ENCODE measurements around the gene RNF223. TPM values are rescaled to one million over a fixed set of nuclear protein-coding genes. Genes with fewer than 3 reads are reported as not detected.

RNF223 gene
- total and polyA plus RNA-seq, 2 of the 13 experiments (the other 11 are each of a cell fraction or from before 2014, with no cell fraction given): 0.03 TPM; not detected in 1

GRCh38 chr1:1079408-1080121, 5.5 kb upstream of the RNF223 start (continued):
- TF ChIP-seq HNF1A (IDR thresholded peaks at IDR 0.05; ENCODE audit: low read depth) (no peak), HNF1A (CRISPR knock-in tag; IDR thresholded peaks at IDR 0.05; ENCODE audit: borderline replicate concordance) (peak; percentile 52; the same call in 1 of the 2 replicates), ZNF639 (CRISPR knock-in tag; conservative IDR thresholded peaks at IDR 0.05) (0 out of 2 replicates have a peak, but pooled peaks have one; percentile 15), PATZ1 (CRISPR knock-in tag; IDR thresholded peaks at IDR 0.05) (peak; percentile 47; the same call in 1 of the 2 replicates), CEBPB (IDR thresholded peaks at IDR 0.05; ENCODE audit: borderline replicate concordance, low read depth, low read length) (no peak), USF2 (IDR thresholded peaks at IDR 0.05; ENCODE audit: low read depth, low read length) (peak; percentile 34; the same call in 1 of the 2 replicates), USF2 (CRISPR knock-in tag; IDR thresholded peaks at IDR 0.05; ENCODE audit: borderline replicate concordance) (no peak), THAP8 (CRISPR knock-in tag; IDR thresholded peaks at IDR 0.05; ENCODE audit: borderline replicate concordance) (no peak), KAT2B (IDR thresholded peaks at IDR 0.05; ENCODE audit: borderline replicate concordance, low read depth, low read length) (no peak), ZEB1 (IDR thresholded peaks at IDR 0.05; ENCODE audit: insufficient replicate concordance, low read depth) (no peak), SP140L (CRISPR knock-in tag; IDR thresholded peaks at IDR 0.05; ENCODE audit: borderline replicate concordance) (no peak), KAT8 (CRISPR knock-in tag; IDR thresholded peaks at IDR 0.05) (peak; percentile 33; the same call in 1 of the 2 replicates), ARHGAP35 (CRISPR knock-in tag; IDR thresholded peaks at IDR 0.05; ENCODE audit: borderline replicate concordance) (no peak), PAX8 (CRISPR knock-in tag; IDR thresholded peaks at IDR 0.05; ENCODE audit: borderline replicate concordance) (0 out of 2 replicates have a peak, but pooled peaks have one; percentile 22), ZNF253 (CRISPR knock-in tag; IDR thresholded peaks at IDR 0.05; ENCODE audit: borderline replicate concordance) (no peak; the same call in 1 of the 2 replicates), NR2F1 (CRISPR knock-in tag; IDR thresholded peaks at IDR 0.05) (peak; percentile 38 to 45; a peak in 3 of 4 replicates), NFYB (CRISPR knock-in tag; IDR thresholded peaks at IDR 0.05) (no peak), ZNF10 (CRISPR knock-in tag; IDR thresholded peaks at IDR 0.05; ENCODE audit: borderline replicate concordance, low read depth) (no peak)

All from HepG2 (cell line).